NCI-H510A (cell line): ENCODE measurements around the gene UGT3A2.

Source experiments
- DNase-seq: peaks from one replicate; lab custom pipeline; 2025; lab: John Stamatoyannopoulos, UW

UGT3A2 gene

GRCh38 chr5:36006163-36006562 is 60.5 kb downstream of the UGT3A2 start:
- DNase-seq, result no peak

- DNase-seq, result no peak
Observed at GRCh38 chr5:36001032-36001431, 65.7 kb downstream of the UGT3A2 start.

- no peak for DNase-seq
Observed at GRCh38 chr5:35999547-35999946, 67.1 kb downstream of the UGT3A2 start.

GRCh38 chr5:35996076-35996475 is 70.6 kb downstream of the UGT3A2 start:
- DNase-seq, result no peak

- no peak for DNase-seq
Observed at GRCh38 chr5:35990941-35991611, 75.6 kb downstream of the UGT3A2 start, which contains the start of gene UGT3A1. Gene UGT3A1, minus strand, starts transcription at chr5:35991390. Its CDS starts 150 bp downstream, at chr5:35991240.

GRCh38 chr5:35990520-35990919 is 76.2 kb downstream of the UGT3A2 start:
- DNase-seq, result no peak

GRCh38 chr5:35988529-35988928 is 78.2 kb downstream of the UGT3A2 start:
- DNase-seq, result no peak

- DNase-seq, result no peak
Observed at GRCh38 chr5:35987776-35988175, 78.9 kb downstream of the UGT3A2 start.
